Omental fat pad (tissue), 4 donors: Measurements from ENCODE around the gene NEK4. TPM values are rescaled to one million over a fixed set of nuclear protein-coding genes. Genes with fewer than 3 reads are reported as not detected.
"Not testable (repeated sequence)": the region's sequence is repeated elsewhere in the genome, so short reads cannot be mapped to it uniquely, and the experiment has no call there.

Experiments
- ATAC-seq: fragments of 150-250 bp; one replicate; pipeline ENCODE4 v1.9.1; 2016; ENCODE audit warnings: mild to moderate bottlenecking, moderate library complexity; ENCODE audit not compliant: low FRiP score
- DNase-seq: peaks from one replicate; pipeline ENCODE4 v3.0.0-alpha.2; 2019; ENCODE audit warnings: low spot score
- total RNA-seq, 4 donors: library from RNA; depleted of rRNA; stranded (reverse); fragments of >200 nt; gene quantifications; one replicate each; pipeline ENCODE4 v1.1.0, GENCODE V29; 2016
- TF ChIP-seq, protein P1 (sequence below), 3 donors: fragments of 450-650 bp; IDR thresholded peaks; one replicate each; pipeline ENCODE4 v1.5.1; 2016 to 2017; ENCODE audit warnings: antibody characterized with exemption in 3 of 3, mild to moderate bottlenecking in 3 of 3, moderate library complexity in 2 of 3

The NEK4 gene
- total RNA-seq, 4 donors from 2014 or later: 16.8 to 22.0 (median 18.7) TPM

DNA sequence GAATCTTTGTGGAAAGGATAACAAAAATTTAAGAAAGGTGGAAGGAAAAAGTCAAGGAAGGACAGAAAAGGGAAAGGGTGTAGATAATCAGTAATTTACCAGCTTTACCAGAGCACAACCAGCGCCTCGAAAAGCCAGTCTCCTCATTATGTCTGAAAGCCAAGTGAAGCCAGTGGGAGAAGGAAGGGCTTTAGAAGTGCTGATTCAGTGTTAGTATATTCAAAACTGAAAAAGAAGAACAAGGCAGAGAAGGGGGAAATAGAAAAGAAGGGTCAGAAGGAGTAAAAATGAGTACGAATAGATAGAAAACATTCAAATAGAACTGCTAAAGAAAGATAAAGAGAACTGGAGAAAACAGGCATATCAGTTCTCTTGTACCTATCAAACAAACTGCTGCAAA, 89.1 kb downstream of the NEK4 start:
- TF ChIP-seq, protein P1, sequence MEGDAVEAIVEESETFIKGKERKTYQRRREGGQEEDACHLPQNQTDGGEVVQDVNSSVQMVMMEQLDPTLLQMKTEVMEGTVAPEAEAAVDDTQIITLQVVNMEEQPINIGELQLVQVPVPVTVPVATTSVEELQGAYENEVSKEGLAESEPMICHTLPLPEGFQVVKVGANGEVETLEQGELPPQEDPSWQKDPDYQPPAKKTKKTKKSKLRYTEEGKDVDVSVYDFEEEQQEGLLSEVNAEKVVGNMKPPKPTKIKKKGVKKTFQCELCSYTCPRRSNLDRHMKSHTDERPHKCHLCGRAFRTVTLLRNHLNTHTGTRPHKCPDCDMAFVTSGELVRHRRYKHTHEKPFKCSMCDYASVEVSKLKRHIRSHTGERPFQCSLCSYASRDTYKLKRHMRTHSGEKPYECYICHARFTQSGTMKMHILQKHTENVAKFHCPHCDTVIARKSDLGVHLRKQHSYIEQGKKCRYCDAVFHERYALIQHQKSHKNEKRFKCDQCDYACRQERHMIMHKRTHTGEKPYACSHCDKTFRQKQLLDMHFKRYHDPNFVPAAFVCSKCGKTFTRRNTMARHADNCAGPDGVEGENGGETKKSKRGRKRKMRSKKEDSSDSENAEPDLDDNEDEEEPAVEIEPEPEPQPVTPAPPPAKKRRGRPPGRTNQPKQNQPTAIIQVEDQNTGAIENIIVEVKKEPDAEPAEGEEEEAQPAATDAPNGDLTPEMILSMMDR (IDR thresholded peaks at IDR 0.05): no peak
- no peak for DNase-seq
- no peak for ATAC-seq

DNA sequence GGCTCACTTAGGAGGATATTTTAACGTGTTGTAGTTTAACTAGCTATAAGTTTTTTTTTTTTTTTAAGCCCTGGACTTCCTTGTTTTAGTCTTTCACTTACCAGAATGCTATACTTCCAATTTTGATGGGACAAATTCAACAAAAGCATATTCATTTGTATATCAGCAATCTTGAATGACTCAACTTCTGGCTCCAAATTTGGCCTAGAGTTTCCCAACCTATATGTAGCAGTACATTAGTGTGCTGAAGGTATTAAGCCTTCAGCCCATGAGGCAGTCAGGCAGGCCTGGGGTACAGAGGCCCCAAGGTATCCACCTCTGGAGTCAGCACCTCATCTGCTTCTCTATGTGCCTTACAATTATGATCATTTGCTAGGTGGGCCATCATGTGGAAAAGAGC, 90.9 kb downstream of the NEK4 start:
- ATAC-seq (no peak), DNase-seq (no peak)
- TF ChIP-seq, protein P1 (IDR thresholded peaks at IDR 0.05): no peak

DNA sequence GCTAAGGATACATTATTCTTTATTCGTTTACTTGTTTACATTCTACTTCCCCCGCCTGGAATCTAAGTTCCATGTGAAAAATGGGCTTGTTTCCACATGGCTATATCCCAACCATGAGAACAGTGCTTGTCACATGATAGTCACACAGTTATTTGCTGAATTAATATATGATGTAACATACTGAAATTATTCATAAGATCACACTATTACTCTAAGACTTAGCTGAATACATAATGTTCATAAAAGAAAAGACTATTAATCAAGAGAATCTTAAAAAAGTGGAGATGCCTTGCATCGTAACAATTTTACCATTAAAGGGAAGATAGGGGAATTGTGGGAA, 91.6 kb downstream of the NEK4 start:
- TF ChIP-seq, protein P1 (IDR thresholded peaks at IDR 0.05): no peak
- DNase-seq: no peak
- ATAC-seq: no peak

DNA sequence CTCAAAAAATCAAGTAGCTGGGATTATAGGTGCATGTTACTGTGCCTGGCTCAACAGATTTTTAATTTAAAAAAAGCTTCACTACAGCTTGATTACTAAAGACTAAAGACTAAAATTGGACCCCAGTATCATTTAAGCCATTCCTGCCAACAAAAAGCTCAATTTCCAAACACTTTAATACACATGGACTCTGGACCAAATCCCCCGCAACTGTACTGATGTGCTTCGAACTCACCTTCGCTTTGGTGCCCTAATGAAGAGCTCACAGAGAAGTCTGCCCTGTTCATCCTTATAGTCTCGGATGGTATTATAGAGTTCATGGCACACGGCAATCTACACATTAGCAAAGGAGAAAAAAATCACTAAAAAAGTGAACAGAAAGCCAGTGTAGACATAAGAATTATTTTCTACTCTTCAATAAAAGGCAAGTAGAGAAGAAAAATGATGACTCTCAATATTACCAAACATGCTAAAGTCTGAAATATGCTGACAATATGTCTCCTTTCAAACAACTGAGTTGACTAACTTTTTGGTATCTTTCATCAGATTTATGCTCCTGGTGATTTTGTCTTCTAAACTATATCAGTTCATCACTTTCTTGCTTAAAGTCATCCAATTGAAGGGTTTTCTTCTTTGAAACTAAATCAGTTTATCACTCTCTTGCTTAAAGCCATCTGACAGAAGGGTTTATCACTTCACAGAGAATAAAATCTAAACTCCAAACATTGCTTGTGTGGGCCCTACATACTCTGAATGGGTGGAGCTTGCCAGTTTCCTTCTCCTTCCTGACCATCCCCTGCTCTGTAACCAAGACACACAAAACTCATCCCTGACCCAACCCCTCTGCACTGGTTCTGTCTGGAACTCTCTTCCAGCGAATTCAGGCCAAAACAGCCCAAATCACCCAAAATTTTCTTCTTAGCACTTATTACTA, 92.2 kb downstream of the NEK4 start:
- TF ChIP-seq, protein P1 (IDR thresholded peaks at IDR 0.05): no peak
- DNase-seq (no peak), ATAC-seq (no peak)

GRCh38 chr3:52676201-52676600, 94.5 kb downstream of the NEK4 start:
- ATAC-seq, DNase-seq: not testable (repeated sequence)

GRCh38 chr3:52671676-52672075, 99.1 kb downstream of the NEK4 start:
- no peak for DNase-seq
- TF ChIP-seq, protein P1 (IDR thresholded peaks at IDR 0.05): no peak
- no peak for ATAC-seq

- DNase-seq (no peak), ATAC-seq (peak; percentile 94)
- TF ChIP-seq, protein P1 (IDR thresholded peaks at IDR 0.05): no peak
Observed at GRCh38 chr3:52670621-52671521, 99.9 kb downstream of the NEK4 start.
